Vagina (tissue), 2 donors: Measurements from ENCODE around the gene AKAP13.

Source experiments
- POLR2A ChIP-seq, 2 donors: fragments of 450-650 bp; IDR thresholded peaks; one replicate each; pipeline ENCODE4 v1.6.1; 2017; ENCODE audit warnings: antibody characterized with exemption in 2 of 2, mild to moderate bottlenecking in 2 of 2, moderate library complexity in 2 of 2
- TF ChIP-seq, protein P1 (sequence below), 3 experiments: fragments of 450-650 bp in 2 of 3; fragments of 200-600 bp in 1 of 3; sonication (generic) in 1 of 3; IDR thresholded peaks; one replicate each; pipeline ENCODE4 v1.5.1; 2017 to 2019; ENCODE audit warnings: antibody characterized with exemption in 3 of 3, mild to moderate bottlenecking in 2 of 3, moderate library complexity in 2 of 3

DNA sequence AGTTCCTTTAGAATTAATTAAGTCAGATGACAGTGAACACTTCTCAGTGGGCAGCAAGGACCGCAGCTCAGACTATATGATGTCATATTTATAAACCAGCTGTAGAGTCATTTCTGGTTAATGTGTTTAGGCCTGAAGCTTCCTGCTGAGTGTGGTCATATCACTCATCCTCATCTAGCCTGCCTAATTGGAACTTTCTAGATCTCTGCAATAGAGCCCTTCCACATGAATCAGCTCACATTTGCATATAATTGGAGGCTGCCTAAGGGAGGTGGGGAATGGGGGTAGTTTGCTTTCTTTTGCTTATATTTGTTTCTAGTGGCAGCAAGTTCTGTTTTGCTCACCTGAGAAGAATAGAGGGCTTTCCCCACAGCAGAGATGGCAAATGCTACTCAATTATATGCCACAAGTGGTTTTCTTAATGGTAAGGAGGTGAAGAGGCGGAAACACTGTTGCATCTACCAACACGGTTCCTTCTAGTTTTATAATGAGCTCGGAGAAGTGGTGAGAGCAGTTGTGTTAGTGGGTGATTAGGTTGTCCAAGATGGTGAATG, 266.2 kb downstream of the AKAP13 start:
- TF ChIP-seq, protein P1, sequence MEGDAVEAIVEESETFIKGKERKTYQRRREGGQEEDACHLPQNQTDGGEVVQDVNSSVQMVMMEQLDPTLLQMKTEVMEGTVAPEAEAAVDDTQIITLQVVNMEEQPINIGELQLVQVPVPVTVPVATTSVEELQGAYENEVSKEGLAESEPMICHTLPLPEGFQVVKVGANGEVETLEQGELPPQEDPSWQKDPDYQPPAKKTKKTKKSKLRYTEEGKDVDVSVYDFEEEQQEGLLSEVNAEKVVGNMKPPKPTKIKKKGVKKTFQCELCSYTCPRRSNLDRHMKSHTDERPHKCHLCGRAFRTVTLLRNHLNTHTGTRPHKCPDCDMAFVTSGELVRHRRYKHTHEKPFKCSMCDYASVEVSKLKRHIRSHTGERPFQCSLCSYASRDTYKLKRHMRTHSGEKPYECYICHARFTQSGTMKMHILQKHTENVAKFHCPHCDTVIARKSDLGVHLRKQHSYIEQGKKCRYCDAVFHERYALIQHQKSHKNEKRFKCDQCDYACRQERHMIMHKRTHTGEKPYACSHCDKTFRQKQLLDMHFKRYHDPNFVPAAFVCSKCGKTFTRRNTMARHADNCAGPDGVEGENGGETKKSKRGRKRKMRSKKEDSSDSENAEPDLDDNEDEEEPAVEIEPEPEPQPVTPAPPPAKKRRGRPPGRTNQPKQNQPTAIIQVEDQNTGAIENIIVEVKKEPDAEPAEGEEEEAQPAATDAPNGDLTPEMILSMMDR (IDR thresholded peaks at IDR 0.05), result no peak
- TF ChIP-seq POLR2A (IDR thresholded peaks at IDR 0.05), result no peak
